GM12891 (cell line): ENCODE data around the gene SRRM2.

Experiments used
- POLR2A ChIP-seq: IDR thresholded peaks from 2 replicates; pipeline ENCODE4 v1.6.1; 2011; ENCODE audit warnings: low read depth, low read length, control low read depth
- POLR2AphosphoS5 ChIP-seq: IDR thresholded peaks from 2 replicates; pipeline ENCODE4 v1.6.1; 2011; ENCODE audit warnings: low read depth, low read length, control low read depth
- TAF1 ChIP-seq: IDR thresholded peaks from 2 replicates; pipeline ENCODE4 v1.6.1; 2011; ENCODE audit warnings: low read depth, low read length, control low read depth

DNA sequence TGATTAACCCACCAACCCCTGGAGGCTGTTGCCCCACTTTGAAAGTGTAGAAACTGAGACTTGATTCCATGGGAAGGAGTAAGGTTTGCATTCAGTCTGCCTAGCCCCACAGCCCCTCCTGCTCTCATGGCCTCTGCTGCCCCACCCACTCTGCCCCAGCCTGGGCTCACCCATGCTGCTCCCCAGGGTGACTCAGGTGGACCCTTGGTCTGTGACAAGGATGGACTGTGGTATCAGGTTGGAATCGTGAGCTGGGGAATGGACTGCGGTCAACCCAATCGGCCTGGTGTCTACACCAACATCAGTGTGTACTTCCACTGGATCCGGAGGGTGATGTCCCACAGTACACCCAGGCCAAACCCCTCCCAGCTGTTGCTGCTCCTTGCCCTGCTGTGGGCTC, 52.3 kb downstream of the SRRM2 start:
- TF ChIP-seq POLR2A (no peak), POLR2AphosphoS5 (no peak), TAF1 (no peak)
